Panc1 (cell line): Measurements from ENCODE around the gene PLEKHG4B.

Experiments used
- POLR2AphosphoS5 ChIP-seq: IDR thresholded peaks from 2 replicates; pipeline ENCODE4 v1.6.1; 2012; ENCODE audit warnings: mild to moderate bottlenecking, low read depth, low read length, moderate library complexity
- SIN3A ChIP-seq: IDR thresholded peaks from 2 replicates; pipeline ENCODE4 v1.6.1; 2012; ENCODE audit warnings: low read depth, mild to moderate bottlenecking, low read length, moderate library complexity, borderline replicate concordance; ENCODE audit not compliant: insufficient read depth
- TF ChIP-seq, protein P1 (sequence below): fragments of 450-650 bp; IDR thresholded peaks from 2 replicates; pipeline ENCODE4 v1.5.1; 2017; ENCODE audit warnings: mild to moderate bottlenecking
- TF ChIP-seq, protein P2 (sequence below), 2 experiments: IDR thresholded peaks; 2 replicates each; pipeline ENCODE4 v1.6.1; 2011 to 2012; ENCODE audit warnings: low read depth in 2 of 2, control low read depth in 1 of 2, low read length in 1 of 2, mild to moderate bottlenecking in 1 of 2, moderate library complexity in 1 of 2; ENCODE audit not compliant: insufficient read depth in 1 of 2

DNA sequence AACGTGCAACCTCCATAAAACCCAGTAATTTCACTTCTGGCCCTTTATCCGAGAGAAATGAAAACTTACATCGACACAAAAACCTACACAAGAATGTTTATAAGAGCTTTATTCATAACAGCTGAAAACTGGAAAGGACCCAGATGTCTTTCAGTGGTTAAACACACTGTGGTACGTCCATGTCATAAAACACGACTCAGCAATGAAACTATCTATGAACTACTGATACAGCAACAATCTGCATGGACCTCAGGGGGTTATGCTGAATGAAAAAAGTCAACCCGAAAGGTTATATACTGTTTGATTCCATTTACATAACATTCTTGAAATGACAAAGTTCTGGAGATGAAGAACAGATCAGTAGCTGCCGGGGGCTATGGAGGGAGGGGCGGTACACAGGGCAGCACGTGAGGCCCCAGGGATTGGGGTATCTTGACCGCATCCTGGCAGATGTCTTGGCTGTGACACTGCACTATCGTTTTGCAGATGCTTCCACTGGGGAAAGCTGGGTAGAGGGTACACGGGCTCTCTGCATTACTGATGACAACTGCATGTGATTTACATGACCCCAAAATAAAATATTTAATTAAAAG lies 121.9 kb downstream of the PLEKHG4B start:
- TF ChIP-seq, protein P1, sequence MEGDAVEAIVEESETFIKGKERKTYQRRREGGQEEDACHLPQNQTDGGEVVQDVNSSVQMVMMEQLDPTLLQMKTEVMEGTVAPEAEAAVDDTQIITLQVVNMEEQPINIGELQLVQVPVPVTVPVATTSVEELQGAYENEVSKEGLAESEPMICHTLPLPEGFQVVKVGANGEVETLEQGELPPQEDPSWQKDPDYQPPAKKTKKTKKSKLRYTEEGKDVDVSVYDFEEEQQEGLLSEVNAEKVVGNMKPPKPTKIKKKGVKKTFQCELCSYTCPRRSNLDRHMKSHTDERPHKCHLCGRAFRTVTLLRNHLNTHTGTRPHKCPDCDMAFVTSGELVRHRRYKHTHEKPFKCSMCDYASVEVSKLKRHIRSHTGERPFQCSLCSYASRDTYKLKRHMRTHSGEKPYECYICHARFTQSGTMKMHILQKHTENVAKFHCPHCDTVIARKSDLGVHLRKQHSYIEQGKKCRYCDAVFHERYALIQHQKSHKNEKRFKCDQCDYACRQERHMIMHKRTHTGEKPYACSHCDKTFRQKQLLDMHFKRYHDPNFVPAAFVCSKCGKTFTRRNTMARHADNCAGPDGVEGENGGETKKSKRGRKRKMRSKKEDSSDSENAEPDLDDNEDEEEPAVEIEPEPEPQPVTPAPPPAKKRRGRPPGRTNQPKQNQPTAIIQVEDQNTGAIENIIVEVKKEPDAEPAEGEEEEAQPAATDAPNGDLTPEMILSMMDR: no peak
- TF ChIP-seq POLR2AphosphoS5 (no peak), SIN3A (no peak)
- TF ChIP-seq, protein P2, sequence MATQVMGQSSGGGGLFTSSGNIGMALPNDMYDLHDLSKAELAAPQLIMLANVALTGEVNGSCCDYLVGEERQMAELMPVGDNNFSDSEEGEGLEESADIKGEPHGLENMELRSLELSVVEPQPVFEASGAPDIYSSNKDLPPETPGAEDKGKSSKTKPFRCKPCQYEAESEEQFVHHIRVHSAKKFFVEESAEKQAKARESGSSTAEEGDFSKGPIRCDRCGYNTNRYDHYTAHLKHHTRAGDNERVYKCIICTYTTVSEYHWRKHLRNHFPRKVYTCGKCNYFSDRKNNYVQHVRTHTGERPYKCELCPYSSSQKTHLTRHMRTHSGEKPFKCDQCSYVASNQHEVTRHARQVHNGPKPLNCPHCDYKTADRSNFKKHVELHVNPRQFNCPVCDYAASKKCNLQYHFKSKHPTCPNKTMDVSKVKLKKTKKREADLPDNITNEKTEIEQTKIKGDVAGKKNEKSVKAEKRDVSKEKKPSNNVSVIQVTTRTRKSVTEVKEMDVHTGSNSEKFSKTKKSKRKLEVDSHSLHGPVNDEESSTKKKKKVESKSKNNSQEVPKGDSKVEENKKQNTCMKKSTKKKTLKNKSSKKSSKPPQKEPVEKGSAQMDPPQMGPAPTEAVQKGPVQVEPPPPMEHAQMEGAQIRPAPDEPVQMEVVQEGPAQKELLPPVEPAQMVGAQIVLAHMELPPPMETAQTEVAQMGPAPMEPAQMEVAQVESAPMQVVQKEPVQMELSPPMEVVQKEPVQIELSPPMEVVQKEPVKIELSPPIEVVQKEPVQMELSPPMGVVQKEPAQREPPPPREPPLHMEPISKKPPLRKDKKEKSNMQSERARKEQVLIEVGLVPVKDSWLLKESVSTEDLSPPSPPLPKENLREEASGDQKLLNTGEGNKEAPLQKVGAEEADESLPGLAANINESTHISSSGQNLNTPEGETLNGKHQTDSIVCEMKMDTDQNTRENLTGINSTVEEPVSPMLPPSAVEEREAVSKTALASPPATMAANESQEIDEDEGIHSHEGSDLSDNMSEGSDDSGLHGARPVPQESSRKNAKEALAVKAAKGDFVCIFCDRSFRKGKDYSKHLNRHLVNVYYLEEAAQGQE (IDR thresholded peaks at IDR 0.05; ENCODE audit: insufficient read depth in 1 of 2, low read depth in 2 of 2, low read length in 1 of 2): no peak
